Breast epithelium (tissue), 4 donors: ENCODE data around the gene KCNIP4. TPM values are rescaled to one million over a fixed set of nuclear protein-coding genes. Genes with fewer than 3 reads are reported as not detected.

Experiments used
- DNase-seq, 2 donors: peaks; one replicate each; pipeline ENCODE4 v3.0.0-alpha.2; 2019; ENCODE audit warnings: low spot score in 2 of 2
- H3K27ac ChIP-seq, 2 donors: fragments of 200-600 bp; sonication (generic) in 1 of 2; one replicate each; pipeline ENCODE4 v1.5.1; 2016 to 2019; ENCODE audit warnings: mild to moderate bottlenecking in 1 of 2
- H3K27me3 ChIP-seq, 2 donors: fragments of 200-600 bp; sonication (generic) in 1 of 2; one replicate each; pipeline versions ENCODE4 v1.5.1 to v1.6.0; 2017 to 2019; ENCODE audit warnings: control low read depth in 1 of 2, mild to moderate bottlenecking in 1 of 2
- H3K36me3 ChIP-seq: fragments of 200-600 bp; one replicate; pipeline ENCODE4 v1.5.1; 2019
- H3K4me1 ChIP-seq, 2 donors: fragments of 200-600 bp; sonication (generic); one replicate each; pipeline ENCODE4 v1.5.1; 2016 to 2019; ENCODE audit warnings: control low read depth in 1 of 2
- H3K4me3 ChIP-seq, 3 donors: fragments of 200-600 bp; sonication (generic); 1 replicate in 2 of 3; 2 replicates in 1 of 3; pipeline ENCODE4 v1.5.1; 2016 to 2019; ENCODE audit warnings: mild to moderate bottlenecking in 3 of 3, moderate library complexity in 2 of 3
- H3K9me3 ChIP-seq, 2 donors: fragments of 200-600 bp; sonication (generic) in 1 of 2; one replicate each; pipeline ENCODE4 v1.5.1; 2016 to 2019; ENCODE audit warnings: control low read depth in 1 of 2
- POLR2A ChIP-seq: fragments of 450-650 bp; IDR thresholded peaks from one replicate; pipeline ENCODE4 v1.6.1; 2016; ENCODE audit warnings: antibody characterized with exemption, mild to moderate bottlenecking, moderate library complexity
- POLR2AphosphoS5 ChIP-seq, 3 donors: sonication (generic); formaldehyde crosslinking; IDR thresholded peaks; one replicate each; pipeline ENCODE4 v1.6.1; 2017; ENCODE audit warnings: antibody characterized with exemption in 3 of 3
- intact Hi-C: fragments of 100-400 bp; cut with DNase I; formaldehyde crosslinking; loops from one replicate; pipeline ENCODE4 v1.15.1; 2023; ENCODE audit warnings: low total_unique reads
- total RNA-seq, 3 donors: library from RNA; depleted of rRNA; stranded (reverse); fragments of >200 nt; gene quantifications; one replicate each; pipeline ENCODE4 v1.1.0, GENCODE V29; 2016
- TF ChIP-seq, protein P1 (sequence below), 3 donors: fragments of 450-650 bp; IDR thresholded peaks; one replicate each; pipeline ENCODE4 v1.5.1; 2016 to 2017; ENCODE audit warnings: antibody characterized with exemption in 3 of 3, mild to moderate bottlenecking in 3 of 3, moderate library complexity in 3 of 3

Gene KCNIP4
- total RNA-seq, 3 donors from 2014 or later = 0.44 to 0.66 TPM; not detected in 1

- no peaks in the 10 kb centered on the region for H3K4me1 ChIP-seq
- DNase-seq = no peak
- H3K9me3 ChIP-seq = no peaks in the 10 kb centered on the region
- no peaks in the 10 kb centered on the region for H3K36me3 ChIP-seq
- no peak overlapping the region for H3K4me3 ChIP-seq
- H3K27ac ChIP-seq = no peak overlapping the region
- no peaks in the 10 kb centered on the region for H3K27me3 ChIP-seq
- no peak for TF ChIP-seq POLR2A
- TF ChIP-seq POLR2AphosphoS5 (IDR thresholded peaks at IDR 0.05) = no peak
- TF ChIP-seq, protein P1, sequence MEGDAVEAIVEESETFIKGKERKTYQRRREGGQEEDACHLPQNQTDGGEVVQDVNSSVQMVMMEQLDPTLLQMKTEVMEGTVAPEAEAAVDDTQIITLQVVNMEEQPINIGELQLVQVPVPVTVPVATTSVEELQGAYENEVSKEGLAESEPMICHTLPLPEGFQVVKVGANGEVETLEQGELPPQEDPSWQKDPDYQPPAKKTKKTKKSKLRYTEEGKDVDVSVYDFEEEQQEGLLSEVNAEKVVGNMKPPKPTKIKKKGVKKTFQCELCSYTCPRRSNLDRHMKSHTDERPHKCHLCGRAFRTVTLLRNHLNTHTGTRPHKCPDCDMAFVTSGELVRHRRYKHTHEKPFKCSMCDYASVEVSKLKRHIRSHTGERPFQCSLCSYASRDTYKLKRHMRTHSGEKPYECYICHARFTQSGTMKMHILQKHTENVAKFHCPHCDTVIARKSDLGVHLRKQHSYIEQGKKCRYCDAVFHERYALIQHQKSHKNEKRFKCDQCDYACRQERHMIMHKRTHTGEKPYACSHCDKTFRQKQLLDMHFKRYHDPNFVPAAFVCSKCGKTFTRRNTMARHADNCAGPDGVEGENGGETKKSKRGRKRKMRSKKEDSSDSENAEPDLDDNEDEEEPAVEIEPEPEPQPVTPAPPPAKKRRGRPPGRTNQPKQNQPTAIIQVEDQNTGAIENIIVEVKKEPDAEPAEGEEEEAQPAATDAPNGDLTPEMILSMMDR (IDR thresholded peaks at IDR 0.05) = no peak
- intact Hi-C loops = no loop called here
Observed at GRCh38 chr4:21569638-21570037, 378.9 kb downstream of the KCNIP4 start.

DNA sequence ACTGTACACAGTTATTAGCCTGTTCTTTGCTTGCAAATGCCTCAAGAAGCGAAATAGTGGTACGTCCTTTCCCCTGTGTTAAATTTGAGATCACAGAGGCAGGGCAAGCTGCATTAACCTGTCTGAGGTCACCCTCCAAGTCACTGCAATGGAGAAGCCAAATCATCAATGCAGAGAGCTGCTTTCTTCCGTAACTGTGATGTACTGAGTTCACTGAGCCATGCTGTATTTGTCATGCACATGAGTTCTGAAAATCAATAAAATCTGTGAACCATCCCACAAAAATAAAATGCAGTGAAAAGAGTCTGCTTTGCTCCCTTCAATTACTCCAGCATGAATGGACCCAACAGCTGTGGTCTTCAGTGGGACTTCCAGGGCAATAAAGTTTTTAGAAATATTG is 393.5 kb downstream of the KCNIP4 start:
- DNase-seq = no peak
- intact Hi-C loops = no loop called here
- Histone ChIP-seq H3K9me3 (no peaks in the 10 kb centered on the region), H3K4me3 (no peak overlapping the region), H3K27ac (no peak overlapping the region), H3K27me3 (no peaks in the 10 kb centered on the region), H3K36me3 (no peaks in the 10 kb centered on the region), H3K4me1 (no peaks in the 10 kb centered on the region)
- TF ChIP-seq POLR2A (no peak), POLR2AphosphoS5 (IDR thresholded peaks at IDR 0.05) (no peak)
- TF ChIP-seq, protein P1 (IDR thresholded peaks at IDR 0.05) = no peak

- no peaks in the 10 kb centered on the region for H3K9me3 ChIP-seq
- intact Hi-C loops = no loop called here
- H3K4me1 ChIP-seq = no peaks in the 10 kb centered on the region
- no peaks in the 10 kb centered on the region for H3K27me3 ChIP-seq
- no peak overlapping the region for H3K27ac ChIP-seq
- no peak for TF ChIP-seq POLR2AphosphoS5 (IDR thresholded peaks at IDR 0.05)
- TF ChIP-seq POLR2A = no peak
- TF ChIP-seq, protein P1 (IDR thresholded peaks at IDR 0.05) = no peak
- no peaks in the 10 kb centered on the region for H3K36me3 ChIP-seq
- no peak overlapping the region for H3K4me3 ChIP-seq
- DNase-seq = no peak
Observed at GRCh38 chr4:21554500-21554899, 394.1 kb downstream of the KCNIP4 start.

DNA sequence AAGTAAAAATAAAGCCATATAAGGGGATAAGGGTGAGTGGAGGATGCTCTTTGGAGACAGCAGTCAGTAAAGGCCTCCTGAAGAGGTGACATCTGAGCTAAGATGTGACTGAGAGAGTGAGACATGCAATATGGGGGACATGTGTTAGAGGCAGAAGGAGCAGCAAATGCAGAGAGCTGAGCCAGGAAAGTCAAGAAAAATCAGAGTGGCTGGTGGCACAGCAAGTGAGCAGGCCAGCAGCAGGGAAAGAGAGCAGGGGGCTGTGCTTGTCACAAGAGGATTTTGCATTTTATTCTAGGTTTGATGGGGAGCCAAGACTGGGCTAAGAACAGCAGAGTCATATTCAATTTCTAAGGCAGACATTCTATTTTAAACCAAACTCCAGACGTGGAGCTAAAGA is 394.5 kb downstream of the KCNIP4 start:
- intact Hi-C loops = no loop called here
- DNase-seq = no peak
- Histone ChIP-seq H3K9me3 (no peaks in the 10 kb centered on the region), H3K4me1 (no peaks in the 10 kb centered on the region), H3K4me3 (no peak overlapping the region), H3K27me3 (no peaks in the 10 kb centered on the region), H3K36me3 (no peaks in the 10 kb centered on the region), H3K27ac (no peak overlapping the region)
- TF ChIP-seq POLR2A (no peak), POLR2AphosphoS5 (IDR thresholded peaks at IDR 0.05) (no peak)
- TF ChIP-seq, protein P1 (IDR thresholded peaks at IDR 0.05) = no peak

DNA sequence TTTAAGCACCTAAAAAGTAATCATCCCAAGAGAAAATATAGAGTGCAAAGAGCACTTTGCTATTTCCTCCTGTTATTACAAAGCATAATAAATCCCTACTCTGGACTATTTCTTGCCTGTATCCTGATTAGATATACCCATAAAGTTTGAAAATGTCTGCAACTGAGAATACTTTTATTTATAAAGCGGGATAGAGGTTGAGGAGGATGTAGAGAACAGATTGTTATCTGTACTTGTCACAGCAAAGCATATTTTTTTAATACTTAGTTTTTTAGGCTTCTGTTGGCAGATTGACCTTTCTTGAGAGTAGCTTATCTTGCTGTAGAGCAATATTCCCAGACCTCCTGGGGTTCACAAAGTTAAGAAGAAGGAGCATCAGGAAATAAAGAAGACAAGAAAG is 396.1 kb downstream of the KCNIP4 start:
- Histone ChIP-seq H3K27ac (no peak overlapping the region), H3K36me3 (no peaks in the 10 kb centered on the region), H3K9me3 (peaks cover 0 to under 1% of the 10 kb centered on the region in 2 donors), H3K4me1 (no peaks in the 10 kb centered on the region), H3K27me3 (no peaks in the 10 kb centered on the region), H3K4me3 (no peak overlapping the region)
- DNase-seq = no peak
- TF ChIP-seq POLR2AphosphoS5 (IDR thresholded peaks at IDR 0.05) = no peak
- no peak for TF ChIP-seq POLR2A
- TF ChIP-seq, protein P1 (IDR thresholded peaks at IDR 0.05) = no peak
- intact Hi-C loops = no loop called here
